ENCODE measurements around the gene ONECUT3. TPM values are rescaled to one million over a fixed set of nuclear protein-coding genes. Genes with fewer than 3 reads are reported as not detected.

ONECUT3 gene
- total RNA-seq, 4 donors from 2014 or later = not detected

DNA sequence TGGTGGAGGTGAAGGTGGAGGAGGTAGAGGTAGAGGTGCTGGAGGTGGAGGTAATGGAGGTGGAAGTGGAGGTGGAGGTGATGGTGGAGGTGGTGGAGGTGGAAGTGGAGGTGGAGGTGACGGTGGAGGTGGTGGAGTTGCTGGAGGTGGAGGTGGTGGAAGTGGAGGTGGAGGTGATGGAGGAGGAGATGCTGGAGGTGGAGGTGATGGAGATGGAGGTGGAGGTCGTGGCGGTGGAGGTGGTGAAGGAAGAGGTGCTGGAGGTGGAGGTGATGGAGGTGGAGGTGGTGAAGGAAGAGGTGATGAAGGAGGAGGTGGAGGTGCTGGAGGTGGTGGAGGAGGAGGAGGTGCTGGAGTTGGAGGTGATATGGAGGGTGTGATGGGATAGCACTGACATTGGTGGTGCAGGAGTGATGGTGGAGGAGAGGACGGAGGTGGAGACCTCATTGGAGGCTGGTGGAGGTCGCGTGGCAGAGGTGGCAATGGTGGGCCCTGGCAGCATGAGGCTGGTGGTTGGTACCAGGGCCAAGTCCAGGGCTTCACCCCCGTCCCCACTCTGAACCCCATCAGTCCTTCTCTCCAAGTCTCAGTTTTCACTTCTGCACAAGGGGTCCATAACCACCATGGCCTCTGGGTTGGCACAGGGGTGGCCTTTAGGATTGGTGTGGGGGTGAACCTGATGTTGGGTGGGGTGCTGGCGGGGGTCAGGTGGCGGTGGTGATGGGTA lies 15.8 kb downstream of the ONECUT3 start:
- TF ChIP-seq EP300 (IDR thresholded peaks at IDR 0.05) (no peak), POLR2A (IDR thresholded peaks at IDR 0.05) (no peak)
- TF ChIP-seq, protein P1, sequence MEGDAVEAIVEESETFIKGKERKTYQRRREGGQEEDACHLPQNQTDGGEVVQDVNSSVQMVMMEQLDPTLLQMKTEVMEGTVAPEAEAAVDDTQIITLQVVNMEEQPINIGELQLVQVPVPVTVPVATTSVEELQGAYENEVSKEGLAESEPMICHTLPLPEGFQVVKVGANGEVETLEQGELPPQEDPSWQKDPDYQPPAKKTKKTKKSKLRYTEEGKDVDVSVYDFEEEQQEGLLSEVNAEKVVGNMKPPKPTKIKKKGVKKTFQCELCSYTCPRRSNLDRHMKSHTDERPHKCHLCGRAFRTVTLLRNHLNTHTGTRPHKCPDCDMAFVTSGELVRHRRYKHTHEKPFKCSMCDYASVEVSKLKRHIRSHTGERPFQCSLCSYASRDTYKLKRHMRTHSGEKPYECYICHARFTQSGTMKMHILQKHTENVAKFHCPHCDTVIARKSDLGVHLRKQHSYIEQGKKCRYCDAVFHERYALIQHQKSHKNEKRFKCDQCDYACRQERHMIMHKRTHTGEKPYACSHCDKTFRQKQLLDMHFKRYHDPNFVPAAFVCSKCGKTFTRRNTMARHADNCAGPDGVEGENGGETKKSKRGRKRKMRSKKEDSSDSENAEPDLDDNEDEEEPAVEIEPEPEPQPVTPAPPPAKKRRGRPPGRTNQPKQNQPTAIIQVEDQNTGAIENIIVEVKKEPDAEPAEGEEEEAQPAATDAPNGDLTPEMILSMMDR (IDR thresholded peaks at IDR 0.05) = no peak
- DNase-seq (ENCODE audit: low spot score in 2 of 2) = no peak
- 76 to 85% methylated on average over 8 to 9 of the region's 9 CpGs for WGBS, 2 donors
- Histone ChIP-seq H3K4me1 (peaks cover 0 to 6% (median 0%) of the 10 kb centered on the region in 4 donors), H3K36me3 (no peaks in the 10 kb centered on the region), H3K4me3 (no peak overlapping the region), H3K27me3 (peaks cover 4 to 96% of the 10 kb centered on the region in 2 donors), H3K27ac (no peak overlapping the region), H3K9me3 (peaks cover 0 to 28% (median 8%) of the 10 kb centered on the region in 4 donors)

- no peaks in the 10 kb centered on the region for H3K36me3 ChIP-seq
- no peak overlapping the region for H3K4me3 ChIP-seq
- TF ChIP-seq POLR2A (IDR thresholded peaks at IDR 0.05) = no peak
- TF ChIP-seq, protein P1 (IDR thresholded peaks at IDR 0.05) = no peak
- TF ChIP-seq EP300 (IDR thresholded peaks at IDR 0.05) = no peak
- peaks cover 4 to 96% of the 10 kb centered on the region in 2 donors for H3K27me3 ChIP-seq
- DNase-seq (ENCODE audit: low spot score in 2 of 2) = no peak
- WGBS, 2 donors = 2 to 7% methylated on average over 12 of the region's 12 CpGs
- peaks cover 0 to 31% (median 8%) of the 10 kb centered on the region in 4 donors for H3K9me3 ChIP-seq
- peaks cover 0 to 6% (median 0%) of the 10 kb centered on the region in 4 donors for H3K4me1 ChIP-seq
- H3K27ac ChIP-seq = no peak overlapping the region
Observed at GRCh38 chr19:1769645-1769985, 16.3 kb downstream of the ONECUT3 start.

GRCh38 chr19:1770866-1771576 lies 17.7 kb downstream of the ONECUT3 start:
- DNase-seq (ENCODE audit: low spot score in 2 of 2) = no peak
- Histone ChIP-seq H3K27ac (no peak overlapping the region), H3K9me3 (peaks cover 0 to 41% (median 8%) of the 10 kb centered on the region in 4 donors), H3K4me3 (no peak overlapping the region), H3K27me3 (peaks cover 4 to 96% of the 10 kb centered on the region in 2 donors), H3K4me1 (peaks cover 0 to 10% (median 0%) of the 10 kb centered on the region in 4 donors), H3K36me3 (peaks cover 0 to 6% (median 0%) of the 10 kb centered on the region in 3 donors)
- 86 to 90% methylated on average over 4 of the region's 4 CpGs for WGBS, 2 donors
- TF ChIP-seq EP300 (IDR thresholded peaks at IDR 0.05) = no peak
- no peak for TF ChIP-seq POLR2A (IDR thresholded peaks at IDR 0.05)
- TF ChIP-seq, protein P1 (IDR thresholded peaks at IDR 0.05) = no peak

DNA sequence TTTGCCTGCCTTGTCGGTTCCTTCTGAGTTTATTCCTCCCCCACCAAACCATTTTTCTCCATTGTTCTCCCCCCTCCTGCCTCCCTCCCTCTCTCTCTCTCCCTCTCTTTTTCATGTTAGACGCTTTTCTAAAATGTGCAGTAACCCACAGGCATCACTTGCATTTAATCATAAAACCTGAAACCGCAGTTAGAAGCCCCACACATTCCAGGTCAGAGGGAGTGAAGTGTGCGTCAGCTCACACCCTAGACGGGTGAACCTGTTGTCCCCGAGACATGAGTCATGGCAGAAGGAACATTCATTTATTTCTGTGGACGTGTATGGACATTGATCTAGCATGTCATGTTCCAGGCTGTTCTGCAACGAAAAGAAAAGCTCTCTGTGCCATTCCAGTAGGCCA lies 19.9 kb downstream of the ONECUT3 start:
- peaks cover 0 to 6% (median 0%) of the 10 kb centered on the region in 3 donors for H3K36me3 ChIP-seq
- H3K27me3 ChIP-seq = peaks cover 5 to 96% of the 10 kb centered on the region in 2 donors
- WGBS, 2 donors = 45 to 48% methylated on average over 8 of the region's 8 CpGs
- no peak for TF ChIP-seq EP300 (IDR thresholded peaks at IDR 0.05)
- TF ChIP-seq, protein P1 (IDR thresholded peaks at IDR 0.05) = no peak
- H3K4me3 ChIP-seq = no peak overlapping the region
- peaks cover 0 to 9% (median 0%) of the 10 kb centered on the region in 4 donors for H3K4me1 ChIP-seq
- no peak overlapping the region for H3K27ac ChIP-seq
- DNase-seq (ENCODE audit: low spot score in 2 of 2) = no peak
- peaks cover 0 to 41% (median 8%) of the 10 kb centered on the region in 4 donors for H3K9me3 ChIP-seq
